SIG-M5 treated with dmso at 0.1 percent for 504 hours (cell line): ENCODE data around the gene DMRT3.
"Not testable (repeated sequence)": the region's sequence is repeated elsewhere in the genome, so short reads cannot be mapped to it uniquely, and the experiment has no call there.

Experiments used
- DNase-seq: peaks from one replicate; lab custom pipeline; 2025; ENCODE audit not compliant: unreplicated experiment; lab: John Stamatoyannopoulos, UW

The DMRT3 gene

DNA sequence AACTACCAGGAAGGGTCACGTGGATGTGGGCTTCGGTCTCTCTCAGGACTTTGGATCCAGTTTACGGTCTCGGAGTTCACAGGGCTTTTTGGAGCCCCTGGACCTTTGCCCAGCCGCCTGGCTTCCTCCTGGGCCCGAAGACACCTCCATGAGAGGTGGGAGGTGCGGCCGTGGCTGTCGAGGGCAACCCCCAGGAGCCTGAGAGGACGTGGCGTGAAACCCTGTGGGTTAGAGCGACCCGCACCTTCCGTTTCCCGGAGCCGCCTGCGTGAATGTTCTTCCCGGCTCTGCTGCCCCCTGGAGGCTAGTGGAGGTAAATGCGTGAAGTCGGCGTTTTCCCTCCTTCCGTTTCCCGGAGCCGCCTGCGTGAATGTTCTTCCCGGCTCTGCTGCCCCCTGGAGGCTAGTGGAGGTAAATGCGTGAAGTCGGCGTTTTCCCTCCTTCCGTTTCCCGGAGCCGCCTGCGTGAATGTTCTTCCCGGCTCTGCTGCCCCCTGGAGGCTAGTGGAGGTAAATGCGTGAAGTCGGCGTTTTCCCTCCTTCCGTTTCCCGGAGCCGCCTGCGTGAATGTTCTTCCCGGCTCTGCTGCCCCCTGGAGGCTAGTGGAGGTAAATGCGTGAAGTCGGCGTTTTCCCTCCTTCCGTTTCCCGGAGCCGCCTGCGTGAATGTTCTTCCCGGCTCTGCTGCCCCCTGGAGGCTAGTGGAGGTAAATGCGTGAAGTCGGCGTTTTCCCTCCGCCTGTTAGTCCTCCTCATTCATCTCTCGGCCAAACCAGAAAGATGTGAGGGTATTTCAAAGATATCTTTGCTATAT lies 22.1 kb downstream of the DMRT3 start:
- DNase-seq: not testable (repeated sequence)

DNA sequence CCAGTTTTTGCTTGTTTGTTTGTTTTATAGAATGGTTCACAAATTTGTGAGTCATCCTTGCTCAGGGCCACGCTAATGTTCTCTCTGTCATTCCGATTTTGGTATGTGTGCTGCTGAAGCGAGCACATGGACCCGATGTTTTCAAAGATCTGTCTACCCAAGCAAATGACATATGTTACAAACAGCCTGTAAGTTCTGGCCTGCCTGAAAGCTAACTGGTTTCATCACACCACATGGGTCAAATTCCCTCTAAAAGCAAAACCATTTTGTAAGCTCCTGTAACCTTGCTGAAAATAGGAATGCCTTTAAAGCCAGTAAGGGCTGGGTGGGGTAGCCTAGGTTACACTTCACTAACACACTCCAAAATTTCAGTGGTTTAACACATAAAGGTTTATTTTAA lies 25.4 kb downstream of the DMRT3 start:
- DNase-seq: peak; percentile 36

DNA sequence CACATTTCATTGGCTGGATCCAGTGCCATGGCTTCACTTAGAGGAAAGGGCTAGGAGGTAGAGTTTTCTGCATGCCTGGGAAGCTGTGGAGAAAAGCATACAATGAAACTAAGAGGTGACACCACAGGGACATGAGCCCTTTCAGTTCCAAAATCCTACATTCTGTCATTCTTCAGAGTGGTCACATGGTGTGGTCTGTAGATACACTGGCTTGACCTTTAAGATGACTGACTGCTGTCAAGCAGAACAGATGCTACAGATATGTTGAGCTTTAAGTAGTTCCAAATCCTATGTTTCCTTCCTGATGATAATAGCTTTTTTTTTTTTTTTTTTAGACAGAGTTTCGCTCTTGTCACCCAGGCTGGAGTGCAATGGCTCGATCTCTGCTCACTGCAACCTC lies 26.2 kb downstream of the DMRT3 start:
- no peak for DNase-seq

DNA sequence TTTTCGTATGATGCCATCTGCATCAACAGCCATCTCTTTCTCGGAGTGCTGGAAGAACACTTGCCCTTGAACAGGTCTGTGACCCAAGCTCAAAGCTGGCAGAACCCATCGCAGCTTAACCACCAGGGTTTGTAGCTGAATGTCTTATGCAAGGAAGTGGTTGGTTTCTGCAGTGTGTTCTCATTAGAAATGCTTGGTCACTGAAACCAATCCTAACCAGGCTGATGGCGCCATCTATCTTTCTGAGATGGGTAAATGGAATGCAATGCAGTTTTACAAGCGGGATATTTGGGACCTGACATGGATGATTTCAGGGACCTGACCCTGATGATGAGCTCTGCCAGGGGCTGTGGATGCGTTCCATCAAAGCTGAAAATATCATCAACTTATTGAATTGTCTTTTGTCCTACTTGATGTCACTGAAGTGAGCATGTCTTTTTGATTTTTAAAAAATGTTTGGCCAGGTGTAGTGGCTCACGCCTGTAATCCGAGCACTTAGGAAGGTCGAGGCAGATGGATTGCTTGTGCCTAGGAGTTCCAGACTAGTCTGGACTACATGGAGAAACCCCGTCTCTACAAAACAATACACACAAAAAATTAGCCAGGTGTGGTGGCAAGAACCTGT lies 28.7 kb downstream of the DMRT3 start:
- DNase-seq: peak; percentile 84

- peak; percentile 13 for DNase-seq
Observed at GRCh38 chr9:1007312-1007711, 30.9 kb downstream of the DMRT3 start.

GRCh38 chr9:1008216-1008615 lies 31.8 kb downstream of the DMRT3 start:
- peak; percentile 52 for DNase-seq

GRCh38 chr9:1009101-1009707 lies 32.7 kb downstream of the DMRT3 start:
- DNase-seq: peak; percentile 78

GRCh38 chr9:1013021-1013420 lies 36.6 kb downstream of the DMRT3 start:
- DNase-seq: peak; percentile 23

- no peak for DNase-seq
Observed at GRCh38 chr9:1014225-1014624, 37.8 kb downstream of the DMRT3 start.

DNA sequence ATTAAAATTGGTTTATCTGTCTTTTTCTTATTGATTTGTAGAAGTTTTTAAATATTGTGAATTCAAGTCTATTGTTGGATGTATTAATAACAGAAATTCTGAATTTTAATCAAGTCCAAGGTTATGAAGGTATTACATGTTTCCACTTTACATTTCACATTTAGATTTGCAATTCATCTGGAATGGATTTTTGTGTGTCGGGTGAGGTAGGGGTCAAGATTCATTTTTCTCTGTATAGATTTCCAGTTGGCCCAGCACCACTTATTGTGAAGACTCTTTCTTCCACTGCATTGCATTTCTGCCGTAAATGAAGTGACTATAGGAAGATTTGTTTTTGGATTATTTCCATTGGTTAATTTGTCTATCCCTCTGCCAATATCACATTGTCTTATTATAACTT lies 38.2 kb downstream of the DMRT3 start:
- no peak for DNase-seq

DNA sequence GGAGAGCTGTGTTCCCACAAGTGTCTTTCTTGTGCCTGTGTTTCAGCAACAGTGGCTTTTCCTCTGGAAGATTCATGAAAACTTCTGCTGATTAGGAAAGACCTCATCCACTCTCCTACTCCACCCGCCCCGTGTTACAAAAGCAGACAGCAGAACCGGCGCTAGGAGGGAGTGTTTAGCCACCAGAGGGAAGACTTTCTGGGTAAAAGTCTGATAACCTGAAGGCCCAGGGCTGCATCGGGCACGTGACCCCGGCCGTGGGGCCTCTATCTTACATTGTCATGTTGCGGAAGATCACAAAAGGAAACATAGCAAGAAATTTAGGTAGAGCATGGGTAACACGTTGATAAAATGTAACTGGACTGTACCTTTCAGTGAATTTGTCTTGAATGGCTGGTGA lies 41.7 kb downstream of the DMRT3 start:
- peak; percentile 66 for DNase-seq

- no peak for DNase-seq
Observed at GRCh38 chr9:1024112-1024511, 47.7 kb downstream of the DMRT3 start.

DNA sequence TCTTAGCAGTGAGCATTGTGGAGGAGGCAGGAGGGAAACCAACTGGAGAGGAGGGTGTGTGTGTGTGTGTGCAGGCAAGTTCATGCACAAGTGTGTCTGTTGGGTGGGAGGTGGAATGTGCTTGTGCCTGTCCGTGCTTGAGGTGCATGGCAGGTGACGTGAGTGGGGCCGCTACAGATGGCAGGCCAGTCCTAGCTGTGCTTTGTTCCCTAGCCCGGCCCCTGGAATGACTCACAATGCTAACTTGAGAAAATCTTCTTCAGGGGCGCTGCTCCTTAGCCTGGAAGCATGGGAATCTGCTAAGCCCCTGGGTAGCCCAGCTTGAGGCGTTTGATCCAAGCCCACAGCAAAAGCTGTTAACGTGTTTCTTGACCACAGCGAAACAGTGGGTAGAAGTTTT lies 48.7 kb downstream of the DMRT3 start:
- DNase-seq: no peak

GRCh38 chr9:1026219-1026618 lies 49.8 kb downstream of the DMRT3 start:
- no peak for DNase-seq

DNA sequence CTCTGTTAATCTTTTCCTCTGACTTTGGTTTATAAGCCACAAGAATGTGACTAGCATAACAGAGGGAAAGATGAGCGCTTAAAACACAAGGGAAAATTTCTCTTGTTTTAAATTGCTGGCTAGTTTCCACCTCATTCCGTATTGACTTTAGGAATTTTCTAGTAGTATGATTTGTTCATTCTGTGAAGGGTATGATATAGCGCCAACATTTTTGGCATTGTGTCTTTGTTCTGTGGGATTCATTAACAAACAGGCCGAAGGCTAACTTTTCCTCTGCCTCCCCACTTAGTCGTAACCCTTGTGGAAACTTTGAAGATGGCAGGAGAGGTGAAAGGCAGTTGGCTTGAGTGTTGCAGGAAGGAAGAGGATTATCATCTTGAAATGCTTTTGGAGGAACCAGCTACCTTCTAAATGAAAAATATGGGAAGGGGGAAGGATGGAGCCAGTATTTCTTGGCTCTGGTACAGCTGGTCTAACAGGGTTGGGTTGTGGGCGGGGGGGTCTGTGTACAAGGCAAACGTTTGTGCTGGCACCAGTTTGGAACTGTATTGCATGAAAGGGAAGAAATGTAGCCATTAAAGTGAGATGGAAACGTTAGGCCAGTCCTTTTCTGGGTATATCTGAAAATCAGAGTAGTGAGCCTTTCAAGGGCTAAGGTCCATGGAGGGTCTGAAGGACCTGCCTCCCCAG lies 52.2 kb downstream of the DMRT3 start:
- no peak for DNase-seq

GRCh38 chr9:1031951-1032601 lies 55.6 kb downstream of the DMRT3 start:
- no peak for DNase-seq

- DNase-seq: no peak
Observed at GRCh38 chr9:1034271-1034670, 57.8 kb downstream of the DMRT3 start.

GRCh38 chr9:1039589-1039988 lies 63.1 kb downstream of the DMRT3 start:
- no peak for DNase-seq
